ENCODE results near the gene RUFY3.
"Not testable (repeated sequence)": the region's sequence is repeated elsewhere in the genome, so short reads cannot be mapped to it uniquely, and the experiment has no call there.

Gene RUFY3

GRCh38 chr4:70714079-70714887 lies 7.5 kb upstream of the RUFY3 start:
- peak overlapping the region; percentile 63 for H3K27ac Mint-ChIP-seq
- DNase-seq (no peak), ATAC-seq (peak; percentile 34)

GRCh38 chr4:70715097-70715496 lies 6.7 kb upstream of the RUFY3 start:
- Mint-ChIP-seq H3K9me3 (no peaks in the 10 kb centered on the region), H3K36me3 (ENCODE audit: low read depth) (peaks cover 2% of the 10 kb centered on the region), H3K27me3 (no peaks in the 10 kb centered on the region), H3K27ac (peak overlapping the region; percentile 63), H3K4me1 (peaks cover 50% of the 10 kb centered on the region), H3K4me3 (no peak overlapping the region)
- no peak for DNase-seq
- ATAC-seq: peak; percentile 41

More at GRCh38 chr4:70714079-70714887, 7.5 kb upstream of the RUFY3 start:
- Mint-ChIP-seq H3K27me3 (no peaks in the 10 kb centered on the region), H3K4me1 (peaks cover 56% of the 10 kb centered on the region), H3K9me3 (no peaks in the 10 kb centered on the region), H3K36me3 (ENCODE audit: low read depth) (peaks cover 2% of the 10 kb centered on the region), H3K4me3 (peak overlapping the region; percentile 10)

- no peak overlapping the region for H3K4me3 Mint-ChIP-seq
- no peaks in the 10 kb centered on the region for H3K9me3 Mint-ChIP-seq
- H3K27me3 Mint-ChIP-seq: no peaks in the 10 kb centered on the region
- DNase-seq: no peak
- no peak for ATAC-seq
- peaks cover 48% of the 10 kb centered on the region for H3K4me1 Mint-ChIP-seq
- H3K27ac Mint-ChIP-seq: no peak overlapping the region
- peaks cover 2% of the 10 kb centered on the region for H3K36me3 Mint-ChIP-seq (ENCODE audit: low read depth)
These were observed 2.8 kb upstream of the RUFY3 start for GRCh38 chr4:70718811-70719604.

GRCh38 chr4:70722199-70722791 lies 531 bp downstream of the RUFY3 start:
- H3K36me3 Mint-ChIP-seq (ENCODE audit: low read depth): no peaks in the 10 kb centered on the region
- ATAC-seq (peak; percentile 65), DNase-seq (no peak)
- H3K4me1 Mint-ChIP-seq: peaks cover 30% of the 10 kb centered on the region
- peak overlapping the region; percentile 17 for H3K27ac Mint-ChIP-seq
- H3K9me3 Mint-ChIP-seq: no peaks in the 10 kb centered on the region
- H3K4me3 Mint-ChIP-seq: peak overlapping the region; percentile 25
- no peaks in the 10 kb centered on the region for H3K27me3 Mint-ChIP-seq

GRCh38 chr4:70724463-70724862 lies 2.7 kb downstream of the RUFY3 start:
- Mint-ChIP-seq H3K4me1 (peaks cover 25% of the 10 kb centered on the region), H3K27me3 (no peaks in the 10 kb centered on the region), H3K27ac (no peak overlapping the region), H3K36me3 (ENCODE audit: low read depth) (no peaks in the 10 kb centered on the region), H3K4me3 (no peak overlapping the region), H3K9me3 (no peaks in the 10 kb centered on the region)
- DNase-seq (no peak), ATAC-seq (no peak)

- H3K27me3 Mint-ChIP-seq: no peaks in the 10 kb centered on the region
- H3K27ac Mint-ChIP-seq: no peak overlapping the region
- DNase-seq (no peak), ATAC-seq (no peak)
- peaks cover 25% of the 10 kb centered on the region for H3K4me1 Mint-ChIP-seq
- H3K4me3 Mint-ChIP-seq: no peak overlapping the region
- H3K9me3 Mint-ChIP-seq: no peaks in the 10 kb centered on the region
- no peaks in the 10 kb centered on the region for H3K36me3 Mint-ChIP-seq (ENCODE audit: low read depth)
These were observed 3.9 kb downstream of the RUFY3 start for GRCh38 chr4:70725633-70726032.

GRCh38 chr4:70726515-70726914 lies 4.8 kb downstream of the RUFY3 start:
- H3K9me3 Mint-ChIP-seq; H3K27ac Mint-ChIP-seq; H3K4me3 Mint-ChIP-seq; H3K27me3 Mint-ChIP-seq; ATAC-seq; H3K36me3 Mint-ChIP-seq (ENCODE audit: low read depth); DNase-seq: not testable (repeated sequence)
- peaks cover 22% of the 10 kb centered on the region for H3K4me1 Mint-ChIP-seq

GRCh38 chr4:70728091-70728490 lies 6.3 kb downstream of the RUFY3 start:
- H3K4me1 Mint-ChIP-seq: peaks cover 11% of the 10 kb centered on the region
- no peak for DNase-seq
- H3K27me3 Mint-ChIP-seq: no peaks in the 10 kb centered on the region
- no peaks in the 10 kb centered on the region for H3K9me3 Mint-ChIP-seq
- no peak overlapping the region for H3K27ac Mint-ChIP-seq
- no peak overlapping the region for H3K4me3 Mint-ChIP-seq
- no peaks in the 10 kb centered on the region for H3K36me3 Mint-ChIP-seq (ENCODE audit: low read depth)
- ATAC-seq: no peak

GRCh38 chr4:70732878-70733277 lies 11.1 kb downstream of the RUFY3 start:
- not testable (repeated sequence) for H3K27me3 Mint-ChIP-seq; H3K4me3 Mint-ChIP-seq; H3K27ac Mint-ChIP-seq; H3K36me3 Mint-ChIP-seq (ENCODE audit: low read depth); ATAC-seq; DNase-seq; H3K9me3 Mint-ChIP-seq
- peaks cover 43% of the 10 kb centered on the region for H3K4me1 Mint-ChIP-seq

- ATAC-seq: peak; percentile 94
- Mint-ChIP-seq H3K4me3 (peak overlapping the region; percentile 82), H3K27me3 (no peaks in the 10 kb centered on the region), H3K36me3 (ENCODE audit: low read depth) (no peaks in the 10 kb centered on the region), H3K4me1 (peaks cover 43% of the 10 kb centered on the region), H3K27ac (peak overlapping the region; percentile 85), H3K9me3 (no peaks in the 10 kb centered on the region)
- no peak for DNase-seq
These were observed 12.6 kb downstream of the RUFY3 start for GRCh38 chr4:70734168-70734954.

GRCh38 chr4:70734971-70735370 lies 13.2 kb downstream of the RUFY3 start:
- Mint-ChIP-seq H3K4me1 (peaks cover 43% of the 10 kb centered on the region), H3K27ac (peak overlapping the region; percentile 85), H3K4me3 (peak overlapping the region; percentile 82), H3K9me3 (no peaks in the 10 kb centered on the region), H3K27me3 (no peaks in the 10 kb centered on the region), H3K36me3 (ENCODE audit: low read depth) (no peaks in the 10 kb centered on the region)
- ATAC-seq: peak; percentile 27
- no peak for DNase-seq

GRCh38 chr4:70735915-70736314 lies 14.2 kb downstream of the RUFY3 start:
- not testable (repeated sequence) for H3K27ac Mint-ChIP-seq; H3K36me3 Mint-ChIP-seq (ENCODE audit: low read depth); H3K9me3 Mint-ChIP-seq; H3K27me3 Mint-ChIP-seq; H3K4me3 Mint-ChIP-seq
- DNase-seq: peak; percentile 44
- H3K4me1 Mint-ChIP-seq: peaks cover 43% of the 10 kb centered on the region
- peak; percentile 63 for ATAC-seq

GRCh38 chr4:70737006-70737405 lies 15.2 kb downstream of the RUFY3 start:
- Mint-ChIP-seq H3K27me3 (no peaks in the 10 kb centered on the region), H3K4me3 (no peak overlapping the region), H3K36me3 (ENCODE audit: low read depth) (no peaks in the 10 kb centered on the region), H3K4me1 (peaks cover 43% of the 10 kb centered on the region), H3K27ac (no peak overlapping the region), H3K9me3 (no peaks in the 10 kb centered on the region)
- no peak for DNase-seq
- no peak for ATAC-seq

GRCh38 chr4:70737409-70737808 lies 15.6 kb downstream of the RUFY3 start:
- Mint-ChIP-seq H3K27me3 (no peaks in the 10 kb centered on the region), H3K27ac (no peak overlapping the region), H3K36me3 (ENCODE audit: low read depth) (no peaks in the 10 kb centered on the region), H3K4me1 (peaks cover 43% of the 10 kb centered on the region), H3K9me3 (no peaks in the 10 kb centered on the region), H3K4me3 (no peak overlapping the region)
- ATAC-seq (no peak), DNase-seq (no peak)
